HEK293 (cell line): ENCODE results near the gene TIGD2.
A peak's percentile ranks its signal among the peaks of the same experiment; 100 is the strongest.

Source experiments
- CTCF ChIA-PET: fragments of 350-600 bp; formaldehyde crosslinking; extraction: SDS; loops from one replicate; lab custom pipeline; 2021; ENCODE audit warnings: antibody characterized with exemption; lab: Yijun Ruan, JAX
- POLR2A ChIA-PET: fragments of 300-600 bp; formaldehyde crosslinking; extraction: SDS; loops from one replicate; lab custom pipeline; 2020; ENCODE audit warnings: antibody characterized with exemption, inconsistent platforms; lab: Yijun Ruan, JAX
- H3K27ac ChIP-seq: fragments of 200-500 bp; sonication (Bioruptor generic); 2 replicates; pipeline ENCODE4 v1.5.1; 2014; ENCODE audit warnings: low read depth, low read length, control low read depth, inconsistent platforms; ENCODE audit errors: extremely low read depth
- H3K36me3 ChIP-seq, 2 experiments: fragments of 200-500 bp in 1 of 2; sonication (Bioruptor generic) in 1 of 2; 1 replicate in 1 of 2; 2 replicates in 1 of 2; pipeline ENCODE4 v1.5.1; 2014 to 2017; ENCODE audit warnings: inconsistent platforms in 2 of 2, low read length in 2 of 2; ENCODE audit not compliant: control insufficient read depth in 2 of 2, insufficient read depth in 1 of 2
- H3K4me1 ChIP-seq: fragments of 200-500 bp; sonication (Bioruptor generic); 2 replicates; pipeline ENCODE4 v1.5.1; 2014; ENCODE audit warnings: mild to moderate bottlenecking, low read length, inconsistent platforms; ENCODE audit not compliant: control insufficient read depth, insufficient read depth
- H3K4me3 ChIP-seq: 2 replicates; pipeline ENCODE4 v1.5.1; 2011; ENCODE audit warnings: low read depth, mild to moderate bottlenecking, control low read depth, low read length, moderate library complexity
- H3K9me3 ChIP-seq: fragments of 200-500 bp; sonication (Bioruptor generic); 2 replicates; pipeline ENCODE4 v1.5.1; 2014; ENCODE audit warnings: low read depth, low read length, inconsistent platforms; ENCODE audit not compliant: control insufficient read depth, insufficient read depth
- BCL11A ChIP-seq: fragments of 450-650 bp; formaldehyde crosslinking; IDR thresholded peaks from 2 replicates; pipeline ENCODE4 v1.5.1; 2016; ENCODE audit warnings: low read depth, missing biosample characterization, missing genetic modification characterization
- ELK4 ChIP-seq: IDR thresholded peaks from 2 replicates; pipeline ENCODE4 v1.6.1; 2011; ENCODE audit warnings: mild to moderate bottlenecking, low read depth, low read length, borderline replicate concordance
- SCRT2 ChIP-seq: fragments of 450-650 bp; formaldehyde crosslinking; IDR thresholded peaks from 2 replicates; pipeline ENCODE4 v1.5.1; 2016; ENCODE audit warnings: missing biosample characterization, missing genetic modification characterization
- SETDB1 ChIP-seq: IDR thresholded peaks from one replicate; pipeline ENCODE4 v1.6.1; 2017; ENCODE audit warnings: mild to moderate bottlenecking, low read length, moderate library complexity, mixed read lengths; ENCODE audit not compliant: insufficient read length
- SP7 ChIP-seq: fragments of 450-650 bp; formaldehyde crosslinking; IDR thresholded peaks from 2 replicates; pipeline ENCODE4 v1.5.1; 2016; ENCODE audit warnings: missing biosample characterization, missing genetic modification characterization
- ZBTB20 ChIP-seq: fragments of 450-650 bp; formaldehyde crosslinking; IDR thresholded peaks from 2 replicates; pipeline ENCODE4 v1.5.1; 2016; ENCODE audit warnings: missing biosample characterization, missing genetic modification characterization
- ZBTB48 ChIP-seq: fragments of 450-650 bp; formaldehyde crosslinking; IDR thresholded peaks from 2 replicates; pipeline ENCODE4 v1.5.1; 2016; ENCODE audit warnings: missing biosample characterization, missing genetic modification characterization
- ZFP69B ChIP-seq: fragments of 450-650 bp; formaldehyde crosslinking; IDR thresholded peaks from 2 replicates; pipeline ENCODE4 v1.5.1; 2016; ENCODE audit warnings: missing biosample characterization, missing genetic modification characterization
- ZNF280C ChIP-seq: fragments of 450-650 bp; formaldehyde crosslinking; IDR thresholded peaks from 2 replicates; pipeline ENCODE4 v1.5.1; 2016; ENCODE audit warnings: missing biosample characterization, missing genetic modification characterization
- ZNF292 ChIP-seq: fragments of 450-650 bp; formaldehyde crosslinking; IDR thresholded peaks from 2 replicates; pipeline ENCODE4 v1.5.1; 2016; ENCODE audit warnings: low read depth, missing biosample characterization, missing genetic modification characterization, borderline replicate concordance
- ZNF501 ChIP-seq: fragments of 450-650 bp; formaldehyde crosslinking; IDR thresholded peaks from 2 replicates; pipeline ENCODE4 v1.5.1; 2016; ENCODE audit warnings: missing biosample characterization, missing genetic modification characterization
- ZNF544 ChIP-seq: fragments of 450-650 bp; formaldehyde crosslinking; IDR thresholded peaks from 2 replicates; pipeline ENCODE4 v1.5.0; 2017; ENCODE audit warnings: missing biosample characterization, missing genetic modification characterization
- ZNF623 ChIP-seq: fragments of 450-650 bp; formaldehyde crosslinking; IDR thresholded peaks from 2 replicates; pipeline ENCODE4 v1.5.1; 2016; ENCODE audit warnings: missing biosample characterization, missing genetic modification characterization
- ZNF658 ChIP-seq: fragments of 450-650 bp; formaldehyde crosslinking; IDR thresholded peaks from 2 replicates; pipeline ENCODE4; 2016; ENCODE audit warnings: missing biosample characterization, missing genetic modification characterization
- ZNF670 ChIP-seq: fragments of 450-650 bp; formaldehyde crosslinking; IDR thresholded peaks from 2 replicates; pipeline ENCODE4 v1.5.1; 2016; ENCODE audit warnings: missing biosample characterization, missing genetic modification characterization, low read depth
- ZNF704 ChIP-seq: fragments of 450-650 bp; formaldehyde crosslinking; IDR thresholded peaks from 2 replicates; pipeline ENCODE4 v1.5.1; 2016; ENCODE audit warnings: missing biosample characterization, missing genetic modification characterization
- TF ChIP-seq, protein P1 (sequence below): fragments of 450-650 bp; formaldehyde crosslinking; IDR thresholded peaks from 2 replicates; pipeline ENCODE4 v1.5.1; 2016; ENCODE audit warnings: missing biosample characterization, missing genetic modification characterization
- TF ChIP-seq, protein P2 (sequence below): fragments of 450-650 bp; formaldehyde crosslinking; IDR thresholded peaks from 2 replicates; pipeline ENCODE4 v1.5.0; 2017; ENCODE audit warnings: missing biosample characterization, missing genetic modification characterization, borderline replicate concordance
- TF ChIP-seq, protein P3 (sequence below): fragments of 450-650 bp; formaldehyde crosslinking; conservative IDR thresholded peaks from 2 replicates; pipeline ENCODE4 v1.5.1; 2016; ENCODE audit warnings: low read depth, missing biosample characterization, missing genetic modification characterization

Gene TIGD2

DNA sequence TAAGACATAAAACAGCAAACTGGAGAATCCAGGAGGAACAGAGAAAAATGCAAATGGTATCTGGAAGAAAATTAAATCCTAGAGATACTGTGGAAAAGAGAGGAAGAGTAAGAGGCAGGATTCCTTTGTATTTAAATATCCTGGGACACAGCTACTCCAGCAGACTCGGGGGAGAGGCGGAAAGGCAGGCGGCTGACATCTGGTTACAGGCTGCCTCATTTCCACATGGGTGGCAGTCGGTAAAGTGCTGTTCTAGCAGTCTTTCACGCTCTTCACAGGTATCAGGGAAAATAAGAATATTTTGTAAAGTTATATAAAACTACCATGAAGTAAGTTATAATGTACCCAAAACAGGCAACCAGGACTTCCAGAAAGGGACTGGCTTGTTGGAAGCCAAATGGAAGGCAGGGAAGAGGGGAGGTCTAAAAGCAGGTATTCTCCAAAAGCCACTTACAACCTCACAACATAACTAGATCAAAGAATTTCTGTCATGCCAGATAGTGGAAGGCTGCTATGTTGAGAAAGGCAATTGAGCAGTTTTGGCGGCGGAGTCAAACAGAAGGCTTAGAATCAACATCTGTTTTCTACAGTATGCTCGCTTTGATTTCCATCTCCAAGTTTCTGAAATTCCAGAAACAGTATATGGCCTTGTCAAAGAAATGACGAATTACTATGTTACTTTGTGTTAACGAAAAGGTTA, 1.3 kb upstream of the TIGD2 start (continued):
- TF ChIP-seq ZNF501 (tag by site-specific recombination) (no peak), BCL11A (tag by site-specific recombination) (no peak), ZNF658 (tag by site-specific recombination) (no peak)
- TF ChIP-seq, all 188 proteins: peak for 0

GRCh38 chr4:89110541-89110985, 770 bp upstream of the TIGD2 start:
- Histone ChIP-seq H3K4me3 (peak overlapping the region; percentile 41), H3K27ac (no peak overlapping the region; the same call in 1 of the 2 replicates), H3K36me3 (peaks cover 0 to 4% of the 10 kb centered on the region in 2 experiments; a peak in 1 of 3 replicates)
- CTCF ChIA-PET = interaction anchor here (0.5 kb wide), 1 partner anchor 54 kb away, joined by 3 read pairs; the partner anchor contains the start of gene FAM13A
- TF ChIP-seq ZNF670 (tag by site-specific recombination) (no peak), ZNF292 (tag by site-specific recombination) (no peak), ZNF544 (tag by site-specific recombination) (no peak), SP7 (0 out of 2 replicates have a peak, but pooled peaks have one; percentile 9), ZNF280C (no peak), ZNF623 (tag by site-specific recombination) (no peak), ELK4 (no peak), ZNF704 (no peak), SCRT2 (tag by site-specific recombination) (peak; percentile 60), ZBTB20 (tag by site-specific recombination) (no peak), ZFP69B (tag by site-specific recombination) (no peak), SETDB1 (peak; percentile 15), ZBTB48 (tag by site-specific recombination) (no peak)
- TF ChIP-seq, protein P1, sequence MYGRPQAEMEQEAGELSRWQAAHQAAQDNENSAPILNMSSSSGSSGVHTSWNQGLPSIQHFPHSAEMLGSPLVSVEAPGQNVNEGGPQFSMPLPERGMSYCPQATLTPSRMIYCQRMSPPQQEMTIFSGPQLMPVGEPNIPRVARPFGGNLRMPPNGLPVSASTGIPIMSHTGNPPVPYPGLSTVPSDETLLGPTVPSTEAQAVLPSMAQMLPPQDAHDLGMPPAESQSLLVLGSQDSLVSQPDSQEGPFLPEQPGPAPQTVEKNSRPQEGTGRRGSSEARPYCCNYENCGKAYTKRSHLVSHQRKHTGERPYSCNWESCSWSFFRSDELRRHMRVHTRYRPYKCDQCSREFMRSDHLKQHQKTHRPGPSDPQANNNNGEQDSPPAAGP (tag by site-specific recombination) = no peak
- TF ChIP-seq, protein P2, sequence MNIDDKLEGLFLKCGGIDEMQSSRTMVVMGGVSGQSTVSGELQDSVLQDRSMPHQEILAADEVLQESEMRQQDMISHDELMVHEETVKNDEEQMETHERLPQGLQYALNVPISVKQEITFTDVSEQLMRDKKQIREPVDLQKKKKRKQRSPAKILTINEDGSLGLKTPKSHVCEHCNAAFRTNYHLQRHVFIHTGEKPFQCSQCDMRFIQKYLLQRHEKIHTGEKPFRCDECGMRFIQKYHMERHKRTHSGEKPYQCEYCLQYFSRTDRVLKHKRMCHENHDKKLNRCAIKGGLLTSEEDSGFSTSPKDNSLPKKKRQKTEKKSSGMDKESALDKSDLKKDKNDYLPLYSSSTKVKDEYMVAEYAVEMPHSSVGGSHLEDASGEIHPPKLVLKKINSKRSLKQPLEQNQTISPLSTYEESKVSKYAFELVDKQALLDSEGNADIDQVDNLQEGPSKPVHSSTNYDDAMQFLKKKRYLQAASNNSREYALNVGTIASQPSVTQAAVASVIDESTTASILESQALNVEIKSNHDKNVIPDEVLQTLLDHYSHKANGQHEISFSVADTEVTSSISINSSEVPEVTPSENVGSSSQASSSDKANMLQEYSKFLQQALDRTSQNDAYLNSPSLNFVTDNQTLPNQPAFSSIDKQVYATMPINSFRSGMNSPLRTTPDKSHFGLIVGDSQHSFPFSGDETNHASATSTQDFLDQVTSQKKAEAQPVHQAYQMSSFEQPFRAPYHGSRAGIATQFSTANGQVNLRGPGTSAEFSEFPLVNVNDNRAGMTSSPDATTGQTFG = no peak
- TF ChIP-seq, protein P3, sequence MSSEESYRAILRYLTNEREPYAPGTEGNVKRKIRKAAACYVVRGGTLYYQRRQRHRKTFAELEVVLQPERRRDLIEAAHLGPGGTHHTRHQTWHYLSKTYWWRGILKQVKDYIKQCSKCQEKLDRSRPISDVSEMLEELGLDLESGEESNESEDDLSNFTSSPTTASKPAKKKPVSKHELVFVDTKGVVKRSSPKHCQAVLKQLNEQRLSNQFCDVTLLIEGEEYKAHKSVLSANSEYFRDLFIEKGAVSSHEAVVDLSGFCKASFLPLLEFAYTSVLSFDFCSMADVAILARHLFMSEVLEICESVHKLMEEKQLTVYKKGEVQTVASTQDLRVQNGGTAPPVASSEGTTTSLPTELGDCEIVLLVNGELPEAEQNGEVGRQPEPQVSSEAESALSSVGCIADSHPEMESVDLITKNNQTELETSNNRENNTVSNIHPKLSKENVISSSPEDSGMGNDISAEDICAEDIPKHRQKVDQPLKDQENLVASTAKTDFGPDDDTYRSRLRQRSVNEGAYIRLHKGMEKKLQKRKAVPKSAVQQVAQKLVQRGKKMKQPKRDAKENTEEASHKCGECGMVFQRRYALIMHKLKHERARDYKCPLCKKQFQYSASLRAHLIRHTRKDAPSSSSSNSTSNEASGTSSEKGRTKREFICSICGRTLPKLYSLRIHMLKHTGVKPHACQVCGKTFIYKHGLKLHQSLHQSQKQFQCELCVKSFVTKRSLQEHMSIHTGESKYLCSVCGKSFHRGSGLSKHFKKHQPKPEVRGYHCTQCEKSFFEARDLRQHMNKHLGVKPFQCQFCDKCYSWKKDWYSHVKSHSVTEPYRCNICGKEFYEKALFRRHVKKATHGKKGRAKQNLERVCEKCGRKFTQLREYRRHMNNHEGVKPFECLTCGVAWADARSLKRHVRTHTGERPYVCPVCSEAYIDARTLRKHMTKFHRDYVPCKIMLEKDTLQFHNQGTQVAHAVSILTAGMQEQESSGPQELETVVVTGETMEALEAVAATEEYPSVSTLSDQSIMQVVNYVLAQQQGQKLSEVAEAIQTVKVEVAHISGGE (tag by site-specific recombination) = peak; percentile 58
- TF ChIP-seq, all 188 proteins: peak for 4
- Histone ChIP-seq H3K9me3 (no peaks in the 10 kb centered on the region), H3K4me1 (no peaks in the 10 kb centered on the region)
- POLR2A ChIA-PET = no interaction called here
